ENCODE data around the gene DUSP6.
A peak's percentile ranks its signal among the peaks of the same experiment; 100 is the strongest.

Gene DUSP6

GRCh38 chr12:89328151-89329030, 23.9 kb downstream of the DUSP6 start:
- Histone ChIP-seq H3K4me3 (ENCODE audit: low read depth, low read length) (no peak overlapping the region), H3K27me3 (ENCODE audit: insufficient read depth, low read length) (no peaks in the 10 kb centered on the region), H4K12ac (ENCODE audit: low read depth, low read length) (no peak overlapping the region), H2BK120ac (ENCODE audit: insufficient read depth, low read length, poor library complexity) (peak overlapping the region; percentile 77), H4K8ac (ENCODE audit: low read depth, low read length) (peak overlapping the region; percentile 46), H3K4me1 (ENCODE audit: control insufficient read depth in 1 of 2, insufficient read depth in 2 of 2, low read length in 2 of 2) (peaks cover 12 to 20% of the 10 kb centered on the region in 2 experiments), H3K4me2 (ENCODE audit: low read length) (no peak overlapping the region), H3K36me3 (ENCODE audit: control insufficient read depth in 1 of 2, insufficient read depth in 2 of 2, low read length in 2 of 2) (no peaks in the 10 kb centered on the region), H3K9ac (ENCODE audit: low read length) (no peak overlapping the region), H2BK12ac (ENCODE audit: low read length) (peak overlapping the region; percentile 89), H2BK5ac (ENCODE audit: low read depth, low read length, poor library complexity) (peak overlapping the region; percentile 61), H3K4ac (ENCODE audit: low read depth, low read length) (no peak overlapping the region), H2AFZ (ENCODE audit: insufficient read depth, low read length, poor library complexity) (no peak overlapping the region), H3K27ac (ENCODE audit: low read depth, low read length) (no peak overlapping the region), H2AK5ac (ENCODE audit: low read length) (no peak overlapping the region), H3K18ac (ENCODE audit: low read length) (peak overlapping the region; percentile 43), H3K14ac (ENCODE audit: low read length) (peak overlapping the region; percentile 54), H3K79me1 (ENCODE audit: low read length) (peaks cover 13% of the 10 kb centered on the region), H4K91ac (ENCODE audit: low read depth, low read length) (peak overlapping the region; percentile 54), H3K23ac (ENCODE audit: low read length) (no peak overlapping the region), H3K79me2 (ENCODE audit: control insufficient read depth, insufficient read depth, low read length, poor library complexity) (no peaks in the 10 kb centered on the region), H3K9me3 (ENCODE audit: insufficient read depth, low read depth, low read length) (no peaks in the 10 kb centered on the region)
- DNase-seq, result peak in 1 of 2 donors; percentile 40
- WGBS (ENCODE audit: extremely low coverage, insufficient coverage, insufficient read length), result no CpG with 5 or more reads among the region's 9 CpGs

DNA sequence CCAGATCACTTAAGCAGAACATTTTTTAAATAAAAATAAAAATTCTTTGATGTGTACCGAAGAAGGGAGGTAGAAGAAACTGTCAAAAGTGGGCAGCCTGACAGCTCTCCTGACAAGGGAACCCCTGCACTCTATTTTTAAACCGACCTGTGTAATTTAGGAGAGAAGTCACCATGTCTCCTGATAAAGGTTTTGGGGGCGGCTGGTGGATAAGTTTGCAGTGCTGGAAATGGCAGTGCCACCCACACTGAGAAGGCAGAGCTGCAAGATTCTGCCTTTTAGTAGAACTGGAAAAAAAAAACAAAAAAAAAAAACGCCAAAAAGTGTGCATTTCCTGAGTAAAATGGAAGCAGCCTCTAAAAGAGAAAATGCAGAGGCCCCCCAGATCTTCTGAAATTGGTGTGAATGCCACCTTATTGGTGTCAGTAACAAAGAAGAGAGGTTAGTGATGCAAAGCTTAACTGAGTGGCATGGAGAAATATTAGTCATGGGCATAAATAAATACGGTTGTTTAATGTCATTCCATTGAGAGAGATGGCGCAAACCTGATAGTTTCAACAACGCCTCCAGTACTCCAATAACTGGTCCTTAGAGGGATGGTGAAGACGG, 24.7 kb downstream of the DUSP6 start:
- H3K9me3 ChIP-seq (ENCODE audit: insufficient read depth, low read depth, low read length), result no peaks in the 10 kb centered on the region
- H3K9ac ChIP-seq (ENCODE audit: low read length), result no peak overlapping the region
- H3K4ac ChIP-seq (ENCODE audit: low read depth, low read length), result no peak overlapping the region
- H3K14ac ChIP-seq (ENCODE audit: low read length), result no peak overlapping the region
- H3K79me1 ChIP-seq (ENCODE audit: low read length), result peaks cover 16% of the 10 kb centered on the region
- peaks cover 2% of the 10 kb centered on the region for H3K79me2 ChIP-seq (ENCODE audit: control insufficient read depth, insufficient read depth, low read length, poor library complexity)
- H3K18ac ChIP-seq (ENCODE audit: low read length), result no peak overlapping the region
- peak overlapping the region; percentile 53 for H2BK5ac ChIP-seq (ENCODE audit: low read depth, low read length, poor library complexity)
- peak overlapping the region; percentile 51 for H4K91ac ChIP-seq (ENCODE audit: low read depth, low read length)
- no peak overlapping the region for H3K27ac ChIP-seq (ENCODE audit: low read depth, low read length)
- H3K4me3 ChIP-seq (ENCODE audit: low read depth, low read length), result no peak overlapping the region
- H3K36me3 ChIP-seq (ENCODE audit: control insufficient read depth in 1 of 2, insufficient read depth in 2 of 2, low read length in 2 of 2), result no peaks in the 10 kb centered on the region
- H2BK120ac ChIP-seq (ENCODE audit: insufficient read depth, low read length, poor library complexity), result no peak overlapping the region
- H3K27me3 ChIP-seq (ENCODE audit: insufficient read depth, low read length), result no peaks in the 10 kb centered on the region
- peak overlapping the region; percentile 57 for H2BK12ac ChIP-seq (ENCODE audit: low read length)
- no peak overlapping the region for H2AFZ ChIP-seq (ENCODE audit: insufficient read depth, low read length, poor library complexity)
- no CpG with 5 or more reads among the region's 8 CpGs for WGBS (ENCODE audit: extremely low coverage, insufficient coverage, insufficient read length)
- H4K12ac ChIP-seq (ENCODE audit: low read depth, low read length), result no peak overlapping the region
- H3K4me2 ChIP-seq (ENCODE audit: low read length), result no peak overlapping the region
- no peak overlapping the region for H4K8ac ChIP-seq (ENCODE audit: low read depth, low read length)
- H2AK5ac ChIP-seq (ENCODE audit: low read length), result no peak overlapping the region
- H3K23ac ChIP-seq (ENCODE audit: low read length), result no peak overlapping the region
- peaks cover 16 to 24% of the 10 kb centered on the region in 2 experiments for H3K4me1 ChIP-seq (ENCODE audit: control insufficient read depth in 1 of 2, insufficient read depth in 2 of 2, low read length in 2 of 2)
- no peak for DNase-seq

GRCh38 chr12:89326239-89327040, 25.9 kb downstream of the DUSP6 start:
- Histone ChIP-seq H3K18ac (ENCODE audit: low read length) (no peak overlapping the region), H3K36me3 (ENCODE audit: control insufficient read depth in 1 of 2, insufficient read depth in 2 of 2, low read length in 2 of 2) (no peaks in the 10 kb centered on the region), H3K4ac (ENCODE audit: low read depth, low read length) (no peak overlapping the region), H2AFZ (ENCODE audit: insufficient read depth, low read length, poor library complexity) (no peak overlapping the region), H2AK5ac (ENCODE audit: low read length) (no peak overlapping the region), H4K12ac (ENCODE audit: low read depth, low read length) (no peak overlapping the region), H3K27me3 (ENCODE audit: insufficient read depth, low read length) (no peaks in the 10 kb centered on the region), H2BK12ac (ENCODE audit: low read length) (no peak overlapping the region), H4K8ac (ENCODE audit: low read depth, low read length) (no peak overlapping the region), H3K9me3 (ENCODE audit: insufficient read depth, low read depth, low read length) (no peaks in the 10 kb centered on the region), H3K9ac (ENCODE audit: low read length) (no peak overlapping the region), H3K23ac (ENCODE audit: low read length) (no peak overlapping the region), H2BK5ac (ENCODE audit: low read depth, low read length, poor library complexity) (peak overlapping the region; percentile 86), H3K14ac (ENCODE audit: low read length) (no peak overlapping the region), H2BK120ac (ENCODE audit: insufficient read depth, low read length, poor library complexity) (peak overlapping the region; percentile 79), H4K91ac (ENCODE audit: low read depth, low read length) (no peak overlapping the region), H3K4me3 (ENCODE audit: low read depth, low read length) (no peak overlapping the region), H3K79me1 (ENCODE audit: low read length) (peaks cover 16% of the 10 kb centered on the region), H3K4me1 (ENCODE audit: control insufficient read depth in 1 of 2, insufficient read depth in 2 of 2, low read length in 2 of 2) (peaks cover 16 to 24% of the 10 kb centered on the region in 2 experiments), H3K79me2 (ENCODE audit: control insufficient read depth, insufficient read depth, low read length, poor library complexity) (peaks cover 2% of the 10 kb centered on the region), H3K27ac (ENCODE audit: low read depth, low read length) (peak overlapping the region; percentile 42), H3K4me2 (ENCODE audit: low read length) (no peak overlapping the region)
- no CpG with 5 or more reads among the region's 9 CpGs for WGBS (ENCODE audit: extremely low coverage, insufficient coverage, insufficient read length)
- peak; percentile 60 to 80 for DNase-seq

DNA sequence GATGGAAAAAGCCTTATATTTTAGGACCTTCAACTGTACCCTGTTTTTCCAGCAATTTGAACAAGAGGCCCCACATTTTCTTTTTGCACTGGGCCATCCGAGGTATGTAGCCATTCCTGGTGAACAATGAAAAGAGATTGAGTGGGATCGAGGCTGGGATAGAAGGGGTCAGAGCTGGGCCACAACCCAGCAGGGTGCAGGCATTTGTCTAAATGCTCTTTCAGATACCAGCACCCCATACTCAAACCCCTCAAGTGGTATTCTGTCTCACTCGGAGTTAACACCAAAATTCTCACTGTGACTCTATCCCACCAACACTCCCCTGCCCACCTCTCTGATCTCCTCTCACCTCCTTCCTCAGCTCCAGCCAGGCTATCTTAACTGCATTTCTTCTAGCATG, 26.8 kb downstream of the DUSP6 start:
- Histone ChIP-seq H2BK120ac (ENCODE audit: insufficient read depth, low read length, poor library complexity) (no peak overlapping the region), H2BK5ac (ENCODE audit: low read depth, low read length, poor library complexity) (peak overlapping the region; percentile 4), H3K36me3 (ENCODE audit: control insufficient read depth in 1 of 2, insufficient read depth in 2 of 2, low read length in 2 of 2) (no peaks in the 10 kb centered on the region), H3K9ac (ENCODE audit: low read length) (no peak overlapping the region), H3K9me3 (ENCODE audit: insufficient read depth, low read depth, low read length) (no peaks in the 10 kb centered on the region), H2BK12ac (ENCODE audit: low read length) (peak overlapping the region; percentile 67), H3K27ac (ENCODE audit: low read depth, low read length) (no peak overlapping the region), H3K79me1 (ENCODE audit: low read length) (peaks cover 16% of the 10 kb centered on the region), H3K27me3 (ENCODE audit: insufficient read depth, low read length) (no peaks in the 10 kb centered on the region), H3K18ac (ENCODE audit: low read length) (peak overlapping the region; percentile 25), H3K4me1 (ENCODE audit: control insufficient read depth in 1 of 2, insufficient read depth in 2 of 2, low read length in 2 of 2) (peaks cover 16 to 24% of the 10 kb centered on the region in 2 experiments), H3K4me3 (ENCODE audit: low read depth, low read length) (no peak overlapping the region), H3K79me2 (ENCODE audit: control insufficient read depth, insufficient read depth, low read length, poor library complexity) (peaks cover 2% of the 10 kb centered on the region), H4K8ac (ENCODE audit: low read depth, low read length) (no peak overlapping the region), H3K4me2 (ENCODE audit: low read length) (no peak overlapping the region), H3K4ac (ENCODE audit: low read depth, low read length) (no peak overlapping the region), H4K91ac (ENCODE audit: low read depth, low read length) (peak overlapping the region; percentile 38), H2AFZ (ENCODE audit: insufficient read depth, low read length, poor library complexity) (peak overlapping the region; percentile 2), H3K23ac (ENCODE audit: low read length) (no peak overlapping the region), H2AK5ac (ENCODE audit: low read length) (no peak overlapping the region), H3K14ac (ENCODE audit: low read length) (no peak overlapping the region), H4K12ac (ENCODE audit: low read depth, low read length) (no peak overlapping the region)
- no CpG with 5 or more reads among the region's 3 CpGs for WGBS (ENCODE audit: extremely low coverage, insufficient coverage, insufficient read length)
- no peak for DNase-seq

Measured in trophoblast cell (in vitro differentiated cells and primary cell).